OCI-LY3 (cell line): Measurements from ENCODE around the gene EGLN2.
"Not testable (repeated sequence)": the region's sequence is repeated elsewhere in the genome, so short reads cannot be mapped to it uniquely, and the experiment has no call there.

Source experiments
- H2AFZ ChIP-seq: fragments of 200-600, 300-600 bp; shearing (Covaris generic); 2 replicates; pipeline ENCODE4 v1.6.0; 2014; ENCODE audit warnings: antibody characterized with exemption, low read depth, low read length
- H3K27ac ChIP-seq: fragments of 200-600, 300-600 bp; sonication (generic); 2 replicates; pipeline ENCODE4 v1.5.1; 2014; ENCODE audit warnings: mild to moderate bottlenecking, low read length, moderate library complexity, mixed read lengths
- H3K27me3 ChIP-seq: fragments of 200-600, 300-600 bp; sonication (generic); 2 replicates; pipeline ENCODE4 v1.6.1; 2014; ENCODE audit warnings: low read depth, low read length, mixed read lengths
- H3K36me3 ChIP-seq: fragments of 200-600, 300-600 bp; sonication (generic); replicated peaks from 2 replicates; pipeline ENCODE3; 2014; ENCODE audit warnings: low read depth, low read length, mixed read lengths
- H3K4me1 ChIP-seq: fragments of 300-600, 200-600 bp; sonication (generic); 2 replicates; pipeline ENCODE4 v1.6.1; 2014; ENCODE audit warnings: low read length, mixed read lengths
- H3K4me2 ChIP-seq: fragments of 200-600, 300-600 bp; sonication (generic); 2 replicates; pipeline ENCODE4 v1.6.1; 2014; ENCODE audit warnings: low read length, mixed read lengths
- H3K4me3 ChIP-seq: fragments of 300-600, 200-600 bp; sonication (generic); 2 replicates; pipeline ENCODE4 v1.5.1; 2014; ENCODE audit warnings: antibody characterized with exemption, mild to moderate bottlenecking, low read length, moderate library complexity
- H3K79me2 ChIP-seq: fragments of 300-600, 200-600 bp; shearing (Covaris generic); 2 replicates; pipeline ENCODE4 v1.6.1; 2014; ENCODE audit warnings: mild to moderate bottlenecking, low read length, mixed read lengths
- H3K9ac ChIP-seq: fragments of 300-600, 200-600 bp; shearing (Covaris generic); 2 replicates; pipeline ENCODE4 v1.6.0; 2014; ENCODE audit warnings: mild to moderate bottlenecking, low read length, moderate library complexity
- H3K9me3 ChIP-seq: fragments of 200-600, 300-600 bp; shearing (Covaris generic); 2 replicates; pipeline ENCODE4 v1.6.1; 2014; ENCODE audit warnings: low read length, mixed read lengths; ENCODE audit not compliant: insufficient read depth
- H4K20me1 ChIP-seq: fragments of 200-600, 300-600 bp; sonication (generic); 2 replicates; pipeline ENCODE4 v1.6.1; 2016; ENCODE audit warnings: low read length, mixed read lengths; ENCODE audit not compliant: insufficient read depth
- EZH2phosphoT487 ChIP-seq: fragments of 200-600 bp; shearing (Covaris generic); IDR thresholded peaks from 2 replicates; pipeline ENCODE4 v1.6.1; 2018; ENCODE audit warnings: antibody characterized with exemption, mixed run types, low read depth
- TF ChIP-seq, protein P1 (sequence below): fragments of 200-600, 300-600 bp; sonication (generic); IDR thresholded peaks from 2 replicates; pipeline ENCODE4 v1.5.1; 2014; ENCODE audit warnings: antibody characterized with exemption, low read length, low read depth

The EGLN2 gene

DNA sequence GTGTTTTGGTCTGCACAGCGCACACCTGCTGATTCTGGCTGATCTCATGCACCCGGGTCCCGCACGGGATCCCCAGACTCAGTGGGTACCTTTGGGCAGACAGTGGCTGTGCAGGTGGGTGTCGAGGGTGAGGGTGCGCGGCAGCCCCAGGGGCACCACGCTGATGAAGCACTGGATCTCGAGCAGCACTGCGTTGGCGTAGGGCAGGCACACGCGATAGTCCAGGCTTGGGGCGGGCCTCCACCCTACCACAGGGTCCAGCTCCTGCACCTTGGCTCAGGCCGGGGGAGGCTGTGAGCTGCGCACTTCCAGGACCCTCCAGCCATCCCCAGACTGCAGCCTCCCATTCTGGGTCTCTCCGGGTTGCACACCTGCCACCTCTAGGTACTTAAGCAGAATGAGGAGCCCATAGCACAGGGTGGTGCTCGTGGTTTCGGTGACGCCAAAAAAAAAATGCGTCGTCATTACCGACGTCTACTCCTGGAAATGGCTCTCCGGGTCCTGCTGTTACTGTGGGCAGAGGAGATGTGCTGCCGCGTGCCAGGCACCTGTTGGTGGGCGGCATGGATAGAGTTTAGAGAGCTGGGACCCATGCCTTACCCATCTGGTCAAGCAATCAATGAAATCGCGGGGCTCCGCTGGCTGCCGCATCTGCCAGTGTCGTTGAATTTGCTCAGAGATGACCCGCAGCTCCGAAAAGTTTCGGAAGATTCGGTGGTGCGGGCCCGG is 10.5 kb downstream of the EGLN2 start:
- no peak for TF ChIP-seq EZH2phosphoT487
- TF ChIP-seq, protein P1, sequence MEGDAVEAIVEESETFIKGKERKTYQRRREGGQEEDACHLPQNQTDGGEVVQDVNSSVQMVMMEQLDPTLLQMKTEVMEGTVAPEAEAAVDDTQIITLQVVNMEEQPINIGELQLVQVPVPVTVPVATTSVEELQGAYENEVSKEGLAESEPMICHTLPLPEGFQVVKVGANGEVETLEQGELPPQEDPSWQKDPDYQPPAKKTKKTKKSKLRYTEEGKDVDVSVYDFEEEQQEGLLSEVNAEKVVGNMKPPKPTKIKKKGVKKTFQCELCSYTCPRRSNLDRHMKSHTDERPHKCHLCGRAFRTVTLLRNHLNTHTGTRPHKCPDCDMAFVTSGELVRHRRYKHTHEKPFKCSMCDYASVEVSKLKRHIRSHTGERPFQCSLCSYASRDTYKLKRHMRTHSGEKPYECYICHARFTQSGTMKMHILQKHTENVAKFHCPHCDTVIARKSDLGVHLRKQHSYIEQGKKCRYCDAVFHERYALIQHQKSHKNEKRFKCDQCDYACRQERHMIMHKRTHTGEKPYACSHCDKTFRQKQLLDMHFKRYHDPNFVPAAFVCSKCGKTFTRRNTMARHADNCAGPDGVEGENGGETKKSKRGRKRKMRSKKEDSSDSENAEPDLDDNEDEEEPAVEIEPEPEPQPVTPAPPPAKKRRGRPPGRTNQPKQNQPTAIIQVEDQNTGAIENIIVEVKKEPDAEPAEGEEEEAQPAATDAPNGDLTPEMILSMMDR, result no peak
- Histone ChIP-seq H3K27ac (no peak overlapping the region), H3K4me2 (no peak overlapping the region)

DNA sequence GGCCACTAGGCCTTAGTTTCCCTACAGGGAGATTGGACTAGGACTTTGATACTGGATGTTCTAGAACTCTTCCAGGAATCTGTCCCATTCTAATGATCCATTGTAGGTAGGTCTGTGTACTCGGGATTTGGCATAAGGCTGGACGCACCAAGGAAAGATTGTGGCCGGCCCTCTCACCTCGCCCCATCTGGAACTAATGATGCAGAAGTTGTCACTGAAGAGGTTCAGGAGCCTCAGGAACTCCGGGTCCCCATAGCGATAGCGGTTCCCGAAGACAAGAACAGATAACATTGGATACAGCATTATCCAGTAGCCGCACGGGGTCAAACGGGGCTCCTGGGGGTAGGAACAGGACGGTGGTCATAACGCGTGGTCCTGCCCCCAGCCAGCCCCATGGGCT is 11.2 kb downstream of the EGLN2 start:
- no peak overlapping the region for H3K9ac ChIP-seq

More for the DNA sequence above, 10.5 kb downstream of the EGLN2 start:
- Histone ChIP-seq H3K79me2 (peaks cover 26% of the 10 kb centered on the region), H4K20me1 (peaks cover 52% of the 10 kb centered on the region), H2AFZ (no peak overlapping the region), H3K4me3 (no peak overlapping the region), H3K27me3 (peaks cover 8% of the 10 kb centered on the region; the same call in 1 of the 2 replicates), H3K36me3 (peaks cover 49% of the 10 kb centered on the region), H3K9me3 (no peaks in the 10 kb centered on the region), H3K9ac (no peak overlapping the region), H3K4me1 (peaks cover 9% of the 10 kb centered on the region; the same call in 1 of the 2 replicates)

DNA sequence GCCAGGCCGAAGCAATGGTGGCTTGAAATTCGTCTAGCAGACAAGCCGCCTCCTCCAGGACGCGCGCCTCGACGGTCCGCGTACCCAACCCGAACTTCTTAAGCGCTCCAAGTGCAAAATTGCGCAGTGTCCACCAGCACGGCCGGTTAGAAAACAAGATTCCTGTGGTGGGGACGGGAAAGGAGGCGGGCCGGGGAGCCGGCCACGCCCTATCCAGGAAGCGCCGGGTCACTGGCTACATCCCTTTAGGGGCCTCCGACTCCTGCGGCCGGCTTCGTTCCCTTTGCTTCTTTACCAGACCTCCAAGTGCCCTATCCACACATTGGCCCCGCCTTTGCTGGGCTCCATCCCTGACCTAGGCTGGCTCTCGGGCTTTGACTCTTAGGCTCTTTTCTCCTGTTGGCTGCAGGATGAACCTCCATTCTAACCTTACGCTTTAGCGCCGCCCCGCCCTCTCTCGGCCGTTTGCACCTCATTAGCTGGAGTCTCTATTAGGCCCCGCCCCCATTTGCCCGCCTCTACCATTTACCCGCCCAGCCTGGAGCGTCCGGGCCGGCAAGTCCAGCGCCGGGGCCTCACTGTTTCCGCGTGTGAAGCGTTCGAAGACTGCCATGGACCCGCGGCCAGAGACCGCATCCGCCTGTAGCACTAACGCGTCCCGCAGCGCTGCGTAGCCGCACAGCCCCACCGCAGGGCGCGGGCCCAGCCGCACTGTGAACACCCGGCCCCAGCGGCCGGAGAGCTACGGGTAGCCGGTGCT is 11.8 kb downstream of the EGLN2 start:
- H3K4me2 ChIP-seq, H3K9ac ChIP-seq, H3K4me3 ChIP-seq, H3K4me1 ChIP-seq, H2AFZ ChIP-seq, H3K27ac ChIP-seq, H3K9me3 ChIP-seq: not testable (repeated sequence)
- Histone ChIP-seq H3K27me3 (peaks cover 14% of the 10 kb centered on the region), H3K36me3 (peaks cover 36% of the 10 kb centered on the region), H4K20me1 (peaks cover 39% of the 10 kb centered on the region), H3K79me2 (peaks cover 13% of the 10 kb centered on the region)

More for the DNA sequence above, 11.2 kb downstream of the EGLN2 start:
- peaks cover 20% of the 10 kb centered on the region for H3K79me2 ChIP-seq
- no peak overlapping the region for H3K4me3 ChIP-seq
- H3K9me3 ChIP-seq, result no peaks in the 10 kb centered on the region
- no peak overlapping the region for H3K27ac ChIP-seq
- H3K27me3 ChIP-seq, result peaks cover 10% of the 10 kb centered on the region
- H2AFZ ChIP-seq, result no peak overlapping the region
- H3K36me3 ChIP-seq, result peaks cover 42% of the 10 kb centered on the region
- TF ChIP-seq, protein P1, result no peak
- TF ChIP-seq EZH2phosphoT487, result no peak
- H3K4me2 ChIP-seq, result no peak overlapping the region
- H3K4me1 ChIP-seq, result peaks cover 7% of the 10 kb centered on the region; the same call in 1 of the 2 replicates
- peaks cover 45% of the 10 kb centered on the region for H4K20me1 ChIP-seq

DNA sequence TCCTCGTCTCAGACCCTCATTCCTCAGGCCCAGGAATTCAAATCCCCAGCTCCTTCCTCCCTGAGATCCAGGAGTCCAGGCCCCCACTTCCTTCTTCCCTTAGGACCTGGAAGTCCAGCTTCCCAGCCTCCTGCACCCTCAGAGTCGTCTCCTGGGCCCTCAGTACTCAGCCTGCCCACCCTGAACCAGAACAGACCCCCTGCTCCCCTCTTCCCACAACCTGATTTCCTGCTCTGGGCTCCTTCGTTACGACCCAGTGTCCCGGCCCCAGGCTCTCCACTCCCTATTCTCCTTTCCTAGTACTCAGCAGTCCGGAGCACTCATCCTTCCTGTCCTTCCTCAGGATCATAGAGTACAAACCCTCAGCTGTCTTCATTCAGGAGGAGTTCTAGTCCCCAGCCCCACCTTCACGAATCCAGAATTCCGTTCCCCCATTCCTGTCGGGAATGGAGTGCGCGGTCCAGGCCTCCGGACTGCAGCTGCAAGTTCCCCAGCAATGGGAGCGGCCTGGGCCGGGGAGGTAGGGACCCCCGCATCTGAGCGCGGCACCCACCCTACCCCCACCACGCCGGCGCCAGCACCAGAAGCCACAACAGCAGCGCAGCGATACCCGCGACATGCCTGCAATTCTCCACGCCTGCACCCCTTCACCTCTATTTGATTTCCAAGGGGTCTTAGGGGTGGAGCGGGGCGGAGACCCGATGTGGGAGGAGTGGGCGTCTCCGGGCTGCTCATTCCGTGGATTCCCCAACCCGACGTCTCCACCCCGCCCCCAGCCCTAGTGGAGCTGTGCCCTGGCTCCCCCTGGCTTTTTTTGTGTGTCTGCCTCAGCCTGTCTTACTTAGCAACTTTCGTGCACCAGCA is 12.7 kb downstream of the EGLN2 start:
- no peaks in the 10 kb centered on the region for H3K9me3 ChIP-seq
- peaks cover 30% of the 10 kb centered on the region for H4K20me1 ChIP-seq
- no peak overlapping the region for H3K4me2 ChIP-seq
- H3K79me2 ChIP-seq, result peaks cover 4% of the 10 kb centered on the region
- TF ChIP-seq, protein P1, result no peak
- no peak for TF ChIP-seq EZH2phosphoT487
- peaks cover 27% of the 10 kb centered on the region for H3K36me3 ChIP-seq
- H3K4me1 ChIP-seq, result no peaks in the 10 kb centered on the region
- H3K9ac ChIP-seq, result no peak overlapping the region
- H3K27me3 ChIP-seq, result peaks cover 14% of the 10 kb centered on the region
- no peak overlapping the region for H3K4me3 ChIP-seq
- H2AFZ ChIP-seq, result no peak overlapping the region
- no peak overlapping the region for H3K27ac ChIP-seq

DNA sequence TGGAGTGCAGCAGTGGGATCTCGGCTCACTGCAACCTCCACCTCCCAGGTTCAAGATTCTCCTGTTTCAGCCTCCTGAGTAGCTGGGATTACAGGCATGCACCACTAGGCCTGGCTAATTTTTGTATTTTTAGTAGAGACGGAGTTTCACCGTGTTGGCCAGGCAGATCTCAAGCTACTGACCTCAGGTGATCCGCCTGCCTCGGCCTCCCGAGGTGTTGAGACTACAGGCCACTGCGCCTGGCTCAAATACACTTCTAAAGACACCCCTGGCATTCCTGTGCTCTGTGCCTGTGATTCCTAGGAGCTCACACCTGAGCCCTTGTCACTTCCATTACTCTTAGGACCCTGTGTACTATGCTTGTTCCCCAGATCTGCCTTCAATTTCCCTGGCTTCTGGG is 13.6 kb downstream of the EGLN2 start:
- H3K79me2 ChIP-seq, H3K4me1 ChIP-seq, H3K9me3 ChIP-seq, H3K4me2 ChIP-seq, H3K27ac ChIP-seq, H2AFZ ChIP-seq, H3K4me3 ChIP-seq, H3K9ac ChIP-seq: not testable (repeated sequence)
- Histone ChIP-seq H4K20me1 (peaks cover 22% of the 10 kb centered on the region), H3K27me3 (peaks cover 14% of the 10 kb centered on the region), H3K36me3 (peaks cover 20% of the 10 kb centered on the region)
